GM21423 (cell line): ENCODE data around the gene WTAP.
"Not testable (repeated sequence)": the region's sequence is repeated elsewhere in the genome, so short reads cannot be mapped to it uniquely, and the experiment has no call there.

Source experiments
- ATAC-seq: cut with Tn5 transposase; IDR thresholded peaks from one replicate; pipeline ENCODE4 v1.9.1; 2021; ENCODE audit warnings: mild to moderate bottlenecking, moderate library complexity; ENCODE audit not compliant: unreplicated experiment

WTAP gene

DNA sequence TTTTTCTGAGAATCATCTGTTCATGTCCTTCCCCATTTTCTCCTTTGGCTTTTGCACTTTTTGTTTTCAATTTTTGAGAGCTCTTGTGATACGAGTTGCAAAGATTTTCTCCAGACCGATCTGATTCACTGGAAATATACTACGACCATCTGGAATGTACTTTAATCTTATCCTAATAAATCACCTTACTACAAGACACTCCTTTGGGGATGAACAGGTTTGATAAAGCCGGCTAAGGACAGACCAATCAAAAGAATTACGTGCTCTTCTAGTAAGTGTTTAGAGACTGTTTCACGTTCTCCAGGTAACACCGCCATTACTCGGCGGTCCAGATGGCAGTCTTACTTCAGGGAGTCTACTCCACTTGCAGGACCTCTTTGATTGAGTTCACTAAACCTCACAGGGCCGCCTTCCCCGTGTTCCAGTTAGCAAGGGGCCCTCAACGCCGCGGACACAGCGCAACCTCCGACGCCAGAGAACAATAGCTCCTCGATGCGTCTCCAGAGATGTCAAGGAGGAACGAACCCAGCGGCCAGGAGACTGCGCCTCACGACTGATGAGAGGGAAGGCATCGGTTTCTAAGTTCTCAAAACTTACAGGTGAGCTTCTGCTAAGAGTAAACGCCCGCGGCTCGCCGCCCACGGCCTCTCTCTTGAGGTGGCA lies 920 bp upstream of the WTAP start:
- peak; percentile 11 for ATAC-seq

DNA sequence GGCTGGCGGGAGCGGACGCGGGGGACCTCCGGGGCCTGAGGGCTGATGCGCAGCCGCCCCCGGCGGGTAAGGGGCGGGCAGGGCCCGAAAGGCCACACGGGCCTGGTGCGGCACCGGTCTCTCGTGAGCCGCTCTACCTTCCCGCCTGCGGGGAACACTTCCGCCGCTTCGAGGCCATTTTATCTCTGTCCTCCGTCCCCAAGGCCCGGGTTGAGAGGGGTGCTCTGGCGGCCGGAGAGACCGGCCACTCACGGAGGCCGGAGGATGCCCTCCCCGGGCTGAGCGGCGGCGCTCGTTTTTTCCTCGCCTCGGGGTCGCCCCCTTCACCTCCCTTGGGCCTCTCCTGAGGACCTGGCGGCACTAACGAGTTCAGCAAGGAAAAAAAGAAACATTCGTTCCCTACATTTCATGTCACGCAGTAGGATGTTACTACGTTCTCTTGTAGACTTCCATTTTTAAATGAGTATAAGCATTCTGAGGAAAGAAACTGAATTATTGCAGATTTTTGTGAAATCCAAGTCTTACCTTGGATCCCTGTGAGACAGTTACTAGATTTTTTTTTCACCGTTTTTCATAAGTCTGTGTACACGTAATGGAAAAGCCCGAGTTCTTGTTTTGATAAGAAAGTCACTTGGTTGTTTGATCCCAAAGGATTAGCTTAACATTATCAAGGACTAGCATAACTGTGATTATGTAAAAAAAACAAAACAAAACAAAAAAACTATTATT lies 575 bp downstream of the WTAP start:
- peak; percentile 25 for ATAC-seq

DNA sequence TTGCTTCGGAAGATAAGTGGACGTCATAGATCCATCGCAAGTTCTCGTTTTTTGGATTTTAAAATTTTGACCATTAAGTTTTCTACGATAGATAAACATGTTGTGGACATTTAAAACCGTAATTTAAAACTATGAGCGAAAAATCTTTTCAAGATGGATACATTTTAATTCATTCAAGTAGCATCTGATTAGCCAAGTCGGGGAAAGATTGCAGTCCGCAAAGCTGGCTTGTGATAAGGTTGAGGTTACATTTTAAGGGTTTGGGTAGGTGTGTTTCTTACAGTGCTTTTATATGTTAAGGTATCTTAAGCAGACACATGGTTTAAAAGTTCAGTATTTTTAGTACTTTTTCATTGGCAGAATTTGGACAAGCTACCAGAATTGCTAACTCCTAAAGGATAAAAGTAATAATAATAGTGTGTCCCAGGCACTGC lies 1.2 kb downstream of the WTAP start:
- ATAC-seq, result no peak

DNA sequence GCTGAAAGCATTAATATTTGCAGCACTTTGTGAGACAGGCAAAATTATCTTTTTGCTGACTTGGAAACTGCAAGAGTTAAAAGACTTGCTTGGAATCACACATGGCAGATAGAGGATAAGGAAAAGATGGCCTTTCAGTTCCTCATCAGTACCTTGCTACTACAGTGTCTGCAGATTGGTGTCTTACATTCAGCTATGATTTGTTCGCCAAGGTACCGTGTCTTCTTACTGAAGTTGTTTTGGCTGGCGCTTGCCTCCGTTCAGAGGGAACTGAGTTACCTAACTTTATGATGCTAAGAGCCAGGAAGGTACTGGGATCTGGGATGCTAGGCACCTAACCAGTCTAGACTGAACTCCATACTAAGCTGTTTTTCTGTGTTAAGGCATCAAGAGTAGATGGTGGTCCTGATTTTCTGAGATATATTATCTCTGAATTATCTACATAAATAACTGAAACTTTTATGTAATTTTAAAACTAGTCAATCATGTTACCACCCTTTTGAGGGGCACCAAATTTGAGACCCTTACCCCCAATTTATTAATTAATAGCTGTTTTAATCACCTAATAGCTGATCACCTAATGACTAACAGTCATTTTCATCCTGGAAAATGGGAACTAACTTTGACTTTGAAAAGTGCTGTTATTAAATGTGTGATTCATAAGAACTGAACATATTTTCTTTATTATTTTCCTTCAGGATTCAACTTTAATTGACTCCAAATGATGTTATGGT lies 2.5 kb downstream of the WTAP start:
- no peak for ATAC-seq

DNA sequence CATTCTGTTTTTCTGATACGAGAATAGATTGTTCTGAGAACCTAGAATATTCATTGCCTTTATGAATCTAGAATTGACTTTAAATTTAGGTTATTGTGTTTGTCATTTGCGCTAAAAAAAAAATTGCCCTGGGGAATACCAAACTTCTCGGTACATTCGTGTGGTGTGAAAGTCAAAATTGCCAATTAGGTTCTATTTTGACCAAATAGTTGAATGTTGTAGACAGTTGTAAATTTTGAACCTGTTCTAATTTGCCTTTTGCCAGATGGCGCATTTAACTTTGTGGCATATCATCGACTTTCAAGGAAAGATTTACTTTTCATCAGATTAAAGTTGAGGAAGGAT lies 3.0 kb downstream of the WTAP start:
- ATAC-seq, result no peak

DNA sequence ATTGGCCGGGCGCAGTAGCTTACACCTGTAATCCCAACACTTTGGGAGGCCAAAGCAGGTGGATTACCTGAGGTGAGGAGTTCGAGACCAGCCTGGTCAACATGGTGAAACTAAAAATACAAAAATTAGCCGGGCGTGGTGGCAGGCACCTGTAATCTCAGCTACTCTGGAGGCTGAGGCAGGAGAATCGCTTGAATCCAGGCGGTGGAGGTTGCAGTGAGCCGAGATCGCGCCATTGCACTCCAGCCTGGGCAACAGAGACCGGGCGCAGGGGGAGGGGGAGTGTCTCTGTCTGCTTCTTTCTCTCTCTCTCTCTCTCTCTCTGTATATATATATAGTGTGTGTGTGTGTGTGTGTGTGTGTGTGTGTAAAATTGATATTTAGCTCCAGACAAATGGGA lies 5.2 kb downstream of the WTAP start:
- ATAC-seq, result not testable (repeated sequence)

DNA sequence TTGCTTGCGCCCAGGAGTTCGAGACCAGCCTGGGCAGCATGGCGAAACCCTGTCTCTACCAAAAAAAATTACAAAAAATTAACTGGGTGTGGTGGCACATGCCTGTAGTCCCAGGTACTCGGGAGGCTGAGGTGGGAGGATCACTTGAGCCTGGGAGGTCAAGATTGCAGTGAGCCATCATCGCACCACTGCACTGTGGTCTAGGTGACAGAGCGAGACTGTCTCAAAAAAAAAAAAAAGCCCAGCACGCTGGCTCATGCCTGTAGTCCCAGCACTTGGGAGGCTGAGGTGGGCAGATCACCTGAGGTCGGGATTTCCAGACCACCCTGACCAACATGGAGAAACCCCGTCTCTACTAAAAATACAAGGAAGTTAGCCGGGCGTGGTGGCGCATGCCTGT lies 6.1 kb downstream of the WTAP start:
- ATAC-seq, result not testable (repeated sequence)

DNA sequence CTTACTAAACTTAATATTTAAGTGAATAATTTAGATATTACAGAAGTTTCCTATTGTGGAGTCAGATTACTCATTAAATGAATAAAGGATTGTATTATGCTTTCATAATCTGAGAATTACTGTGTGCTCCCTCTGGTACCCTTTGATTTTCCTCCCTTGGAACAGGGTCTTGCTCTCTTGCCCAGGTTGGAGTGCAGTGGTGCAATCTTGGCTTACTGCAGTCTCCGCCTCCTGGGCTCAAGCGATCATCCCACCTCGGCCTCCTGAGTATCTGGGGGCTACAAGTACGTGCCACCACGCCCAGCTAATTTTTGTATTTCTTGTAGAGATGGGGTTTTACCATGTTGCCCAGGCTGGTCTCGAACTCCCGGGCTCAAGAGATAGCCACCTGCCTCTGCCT lies 9.6 kb downstream of the WTAP start:
- no peak for ATAC-seq

DNA sequence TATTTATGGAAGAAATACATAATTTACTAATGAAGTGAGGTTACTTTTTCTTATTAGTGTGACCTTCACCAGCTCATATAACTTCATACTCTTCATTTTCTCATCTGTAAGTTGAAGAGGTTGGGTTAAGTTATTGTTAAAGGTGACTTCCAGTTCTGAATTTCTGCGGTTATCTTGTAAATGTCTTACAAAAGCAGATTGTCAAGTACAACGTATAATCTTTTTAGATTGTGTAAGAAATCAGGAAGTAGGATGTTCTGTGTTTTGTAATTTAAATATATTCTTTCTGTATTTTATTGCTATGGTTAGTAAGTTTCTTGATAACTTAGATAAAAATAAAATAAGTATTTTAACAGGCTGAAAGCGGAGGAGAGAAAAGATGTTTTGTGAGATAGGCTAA lies 12.0 kb downstream of the WTAP start:
- ATAC-seq, result no peak

DNA sequence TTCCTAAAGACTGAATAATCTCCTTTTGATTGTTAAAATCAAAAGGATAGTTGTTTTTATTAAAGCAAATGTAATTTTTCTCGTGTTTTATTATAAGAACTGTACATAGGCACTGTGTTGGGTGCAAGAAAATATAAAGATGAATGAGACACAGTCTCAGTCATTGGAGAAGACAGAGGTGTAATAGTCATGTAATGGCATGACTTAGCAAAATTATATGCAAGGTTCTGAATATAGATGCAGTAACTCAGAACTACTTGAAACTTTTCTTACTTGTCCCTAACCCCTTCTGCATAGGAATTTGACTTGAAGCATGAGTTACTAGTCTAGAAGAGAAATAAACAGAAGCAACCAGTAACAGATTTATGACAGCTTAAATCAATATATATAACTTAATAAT lies 14.9 kb downstream of the WTAP start:
- ATAC-seq, result no peak

DNA sequence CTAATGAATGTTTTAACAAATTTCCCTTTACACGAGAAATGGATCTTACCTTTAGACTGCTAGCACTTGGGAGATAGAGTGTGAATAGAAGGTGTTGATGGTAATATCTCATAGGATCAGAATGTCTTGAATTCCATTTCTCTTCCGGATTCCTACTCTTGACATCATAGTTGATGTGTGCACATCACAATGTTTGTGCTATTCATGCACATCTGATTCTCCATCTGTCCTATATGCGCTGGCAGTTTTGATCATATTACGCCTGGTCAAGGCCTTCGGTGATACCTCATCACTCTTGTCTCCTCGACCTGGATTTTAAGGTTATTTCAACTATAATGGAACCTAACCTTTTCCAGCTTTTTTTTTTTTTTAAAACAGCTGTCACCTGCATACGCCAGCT lies 17.8 kb downstream of the WTAP start:
- no peak for ATAC-seq

DNA sequence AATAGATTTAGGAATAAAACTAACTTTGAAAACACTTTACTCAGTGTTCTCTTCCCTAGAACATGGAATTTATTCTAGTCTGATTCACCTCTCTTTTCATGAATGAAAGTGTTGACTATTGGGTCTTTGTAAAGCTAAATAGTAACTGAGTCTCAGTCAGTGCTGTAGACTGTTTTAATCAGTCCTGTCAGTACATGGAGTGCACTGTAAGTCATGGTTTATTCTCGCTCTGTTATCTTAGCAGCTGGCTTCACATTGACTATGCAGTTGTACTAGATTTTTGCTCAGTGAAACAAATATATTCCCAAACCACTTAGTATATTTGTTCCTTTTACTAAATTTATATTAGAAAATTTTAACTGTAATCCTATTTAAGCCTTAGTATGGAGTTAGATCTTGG lies 19.5 kb downstream of the WTAP start:
- ATAC-seq, result no peak

DNA sequence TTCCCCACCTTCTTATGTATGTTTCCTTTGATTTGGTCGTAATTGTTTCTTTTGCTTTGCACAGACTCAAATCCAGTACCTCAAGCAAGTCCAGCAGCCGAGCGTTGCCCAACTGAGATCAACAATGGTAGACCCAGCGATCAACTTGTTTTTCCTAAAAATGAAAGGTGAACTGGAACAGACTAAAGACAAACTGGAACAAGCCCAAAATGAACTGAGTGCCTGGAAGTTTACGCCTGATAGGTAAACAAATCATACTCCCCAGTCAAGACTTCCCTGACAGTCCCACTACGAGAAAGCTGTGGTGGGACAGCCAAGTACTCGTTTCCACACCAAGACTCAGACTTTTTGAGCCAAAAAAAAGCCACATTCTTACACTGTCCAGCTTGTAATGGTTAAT lies 20.8 kb downstream of the WTAP start:
- not testable (repeated sequence) for ATAC-seq

DNA sequence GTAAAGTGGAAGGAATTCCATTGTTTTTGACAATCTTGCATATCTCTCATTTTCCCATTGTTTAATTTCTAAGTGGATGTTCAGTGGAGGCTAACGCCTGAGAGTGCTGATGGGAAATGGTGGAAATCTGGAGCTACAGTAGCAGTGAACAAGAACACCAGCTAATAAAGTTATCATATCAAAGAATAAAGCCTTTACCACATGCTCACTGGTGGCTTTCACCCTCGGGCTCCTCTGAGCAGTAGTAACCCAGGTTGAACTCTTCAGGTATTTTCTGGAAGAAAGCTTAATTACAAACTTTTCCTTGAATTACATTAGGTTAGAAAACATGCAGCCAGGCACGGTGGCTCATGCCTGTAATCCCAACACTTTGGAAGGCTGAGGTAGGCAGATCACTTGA lies 24.1 kb downstream of the WTAP start:
- ATAC-seq, result no peak

DNA sequence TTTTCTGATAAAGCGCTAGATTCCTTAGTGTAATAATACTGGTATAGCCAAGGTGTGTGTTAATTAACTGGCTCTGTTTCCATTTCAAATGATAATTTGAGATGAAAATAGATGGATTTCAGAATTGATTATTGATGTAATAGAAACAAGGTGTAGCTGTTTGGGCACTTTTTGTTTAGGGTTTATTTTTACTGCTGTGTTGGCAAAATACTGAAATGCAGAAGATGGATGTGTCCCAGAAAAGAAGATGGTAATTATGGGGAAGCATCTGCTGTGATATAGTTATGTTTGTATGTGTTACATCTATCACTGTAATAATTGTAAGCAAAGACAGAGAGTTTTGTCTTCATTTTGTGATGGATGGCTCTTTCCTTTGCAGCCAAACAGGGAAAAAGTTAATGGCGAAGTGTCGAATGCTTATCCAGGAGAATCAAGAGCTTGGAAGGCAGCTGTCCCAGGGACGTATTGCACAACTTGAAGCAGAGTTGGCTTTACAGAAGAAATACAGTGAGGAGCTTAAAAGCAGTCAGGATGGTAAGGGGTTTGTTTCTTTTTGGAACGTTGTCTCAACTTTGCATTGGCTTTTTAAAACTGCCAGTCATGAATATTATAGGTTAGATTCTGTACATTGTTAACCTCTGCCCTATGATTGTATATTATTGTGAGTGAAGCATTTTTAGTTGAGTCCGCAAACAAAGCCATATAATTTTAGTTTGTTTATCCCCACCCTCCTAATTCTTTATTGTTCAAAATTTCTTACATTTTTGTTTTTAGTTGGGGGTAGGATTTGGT lies 26.0 kb downstream of the WTAP start:
- ATAC-seq, result no peak

DNA sequence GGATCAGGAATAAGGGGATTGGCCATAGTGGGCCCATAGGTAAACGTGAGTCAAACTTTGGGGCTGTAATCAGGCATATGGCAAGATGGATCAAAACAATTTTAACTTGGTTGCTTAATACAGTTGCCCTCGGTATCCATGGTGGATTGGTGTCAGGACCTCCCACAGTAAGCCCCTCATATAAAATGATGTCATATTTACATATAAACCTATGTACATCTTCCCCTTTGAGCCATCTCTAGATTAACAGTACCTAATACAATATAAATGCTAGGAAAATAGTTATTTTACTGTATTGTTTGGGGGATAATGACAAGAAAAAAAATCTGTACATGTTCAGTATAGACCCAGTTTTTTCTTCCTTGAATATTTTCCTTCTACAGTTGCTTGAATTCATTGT lies 27.1 kb downstream of the WTAP start:
- ATAC-seq, result no peak

DNA sequence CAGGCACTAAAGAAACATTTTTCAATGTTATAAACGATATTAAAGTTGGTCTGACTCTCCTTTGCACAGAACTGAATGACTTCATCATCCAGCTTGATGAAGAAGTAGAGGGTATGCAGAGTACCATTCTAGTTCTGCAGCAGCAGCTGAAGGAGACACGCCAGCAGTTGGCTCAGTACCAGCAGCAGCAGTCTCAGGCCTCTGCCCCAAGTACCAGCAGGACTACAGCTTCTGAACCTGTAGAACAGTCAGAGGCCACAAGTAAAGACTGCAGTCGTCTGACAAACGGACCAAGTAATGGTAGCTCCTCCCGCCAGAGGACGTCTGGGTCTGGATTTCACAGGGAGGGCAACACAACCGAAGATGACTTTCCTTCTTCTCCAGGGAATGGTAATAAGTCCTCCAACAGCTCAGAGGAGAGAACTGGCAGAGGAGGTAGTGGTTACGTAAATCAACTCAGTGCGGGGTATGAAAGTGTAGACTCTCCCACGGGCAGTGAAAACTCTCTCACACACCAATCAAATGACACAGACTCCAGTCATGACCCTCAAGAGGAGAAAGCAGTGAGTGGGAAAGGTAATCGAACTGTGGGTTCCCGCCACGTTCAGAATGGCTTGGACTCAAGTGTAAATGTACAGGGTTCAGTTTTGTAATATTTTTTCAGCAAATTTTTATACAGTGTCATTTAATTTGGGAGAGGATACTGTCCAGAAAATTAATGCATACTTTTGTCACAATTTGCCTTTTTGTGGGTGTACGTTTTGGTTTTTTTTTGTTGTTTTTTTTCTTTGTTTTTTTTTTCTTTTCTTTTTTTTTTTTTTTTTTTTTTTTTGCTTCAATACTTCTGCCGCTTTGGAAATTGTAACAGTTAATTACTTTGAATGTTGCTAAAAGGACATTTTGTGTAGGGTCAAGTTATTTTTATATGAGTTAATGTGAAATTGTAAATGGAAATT lies 27.9 kb downstream of the WTAP start:
- ATAC-seq, result no peak

DNA sequence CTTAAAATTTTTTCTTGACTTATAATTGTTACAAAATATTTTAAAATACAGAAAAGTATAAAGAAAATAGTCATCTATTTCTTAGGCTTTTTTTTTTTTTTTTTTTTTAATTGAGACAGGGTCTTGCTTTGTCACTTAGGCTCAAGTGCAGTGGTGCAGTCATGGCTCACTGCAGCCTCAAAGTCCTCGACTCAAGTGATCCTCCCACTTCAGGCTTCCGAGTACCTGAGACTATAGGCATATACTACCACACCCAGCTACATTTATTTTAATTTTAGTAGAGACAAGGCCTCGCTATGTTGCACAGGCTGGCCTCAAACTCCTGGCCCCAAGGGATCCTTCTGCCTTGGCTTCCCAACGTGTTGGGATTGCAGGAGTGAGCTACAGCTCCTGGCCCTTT lies 29.2 kb downstream of the WTAP start:
- no peak for ATAC-seq

DNA sequence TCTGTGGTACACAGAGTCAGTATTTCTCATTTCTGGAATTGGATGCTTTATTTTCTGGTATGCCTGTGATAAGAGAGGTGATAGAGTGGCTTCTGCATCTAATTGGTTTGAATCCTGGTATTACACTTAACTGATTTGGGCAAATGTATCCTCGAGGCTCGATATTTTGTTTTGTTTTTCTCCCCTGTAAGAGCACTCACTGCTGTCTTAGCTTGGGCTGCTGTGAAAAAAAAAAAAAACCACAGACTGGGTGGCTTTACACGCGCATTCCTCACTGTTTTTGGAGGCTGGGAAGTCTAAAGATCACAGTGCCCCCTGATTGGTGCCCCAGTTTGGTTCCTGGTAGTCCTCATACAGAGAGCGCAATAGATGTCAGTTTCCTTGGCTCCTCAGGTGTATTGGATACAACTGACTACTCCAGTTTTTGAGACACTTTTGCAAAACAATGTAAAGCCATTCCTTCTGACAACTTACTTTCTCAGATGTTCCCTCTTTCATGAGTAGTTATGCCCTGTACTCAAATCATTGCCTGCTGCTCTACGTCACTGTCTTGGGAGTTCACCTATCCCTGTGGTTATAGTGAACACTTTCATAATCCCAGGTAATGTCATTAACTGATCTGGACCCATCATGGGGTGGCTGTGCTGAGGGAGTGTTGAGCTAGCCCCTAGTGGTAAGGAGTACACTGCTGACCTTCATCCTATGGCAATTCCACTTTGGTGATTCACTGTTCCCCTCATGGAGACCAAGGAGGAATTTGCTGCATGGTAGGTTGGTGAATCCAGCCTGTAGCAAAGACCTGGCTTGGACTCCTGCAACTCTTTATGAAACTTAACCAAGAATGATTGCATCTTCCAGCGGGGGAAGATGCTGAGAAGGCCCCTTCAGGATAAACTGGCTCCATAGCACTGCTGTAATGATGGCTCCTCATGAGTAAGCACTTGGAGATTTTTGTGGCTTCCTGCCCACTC lies 31.0 kb downstream of the WTAP start:
- no peak for ATAC-seq
